Uterus (tissue), 2 donors: ENCODE results near the gene RAD9B.

Experiments used
- POLR2A ChIP-seq, 2 donors: fragments of 450-650 bp; IDR thresholded peaks; one replicate each; pipeline ENCODE4 v1.6.1; 2016; ENCODE audit warnings: antibody characterized with exemption in 2 of 2, mild to moderate bottlenecking in 1 of 2, moderate library complexity in 1 of 2
- TF ChIP-seq, protein P1 (sequence below), 4 experiments: fragments of 200-600 bp in 2 of 4; fragments of 450-650 bp in 2 of 4; sonication (generic) in 2 of 4; IDR thresholded peaks; one replicate each; pipeline ENCODE4 v1.5.1; 2016 to 2019; ENCODE audit warnings: antibody characterized with exemption in 4 of 4, mild to moderate bottlenecking in 2 of 4, moderate library complexity in 1 of 4

DNA sequence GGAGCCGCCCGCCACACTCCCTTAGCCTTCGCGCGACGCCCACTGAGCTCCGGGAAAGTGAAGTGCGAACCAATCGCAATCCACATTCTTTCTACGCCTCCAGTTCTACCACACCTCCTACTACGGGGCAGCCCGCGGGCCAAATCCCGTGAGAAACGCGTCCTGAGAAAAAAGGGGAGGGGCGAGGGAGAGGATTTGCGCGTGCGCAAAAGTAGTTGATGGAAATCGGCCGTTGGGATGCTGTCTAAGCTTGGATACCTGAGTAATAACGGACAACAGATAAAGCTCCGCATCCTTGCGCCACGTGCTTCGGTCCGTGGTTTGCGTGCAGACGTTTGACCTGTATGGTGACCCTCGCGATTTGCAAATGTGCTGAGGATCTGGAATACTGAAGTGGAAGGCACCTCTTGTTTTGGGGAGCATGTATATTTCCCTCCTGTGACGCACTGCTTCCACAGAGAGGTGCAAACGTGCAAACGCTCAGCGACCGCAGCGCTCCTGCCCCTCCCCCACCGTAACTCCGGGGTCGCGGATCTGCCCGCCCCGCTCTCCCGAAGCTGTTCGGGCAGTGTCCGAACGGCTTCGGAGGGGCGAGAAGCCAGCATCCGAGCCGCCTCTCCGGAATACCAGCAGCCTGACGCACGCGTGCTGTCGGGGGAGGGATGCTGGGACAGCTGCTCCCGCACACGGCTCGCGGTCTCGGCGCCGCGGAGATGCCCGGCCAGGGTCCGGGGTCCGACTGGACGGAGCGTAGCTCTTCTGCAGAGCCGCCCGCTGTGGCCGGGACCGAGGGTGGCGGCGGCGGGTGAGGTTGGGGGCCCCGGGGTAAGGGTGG is 33.7 kb upstream of the RAD9B start, which contains the start of the genes FAM216A and GPN3:
- TF ChIP-seq, protein P1, sequence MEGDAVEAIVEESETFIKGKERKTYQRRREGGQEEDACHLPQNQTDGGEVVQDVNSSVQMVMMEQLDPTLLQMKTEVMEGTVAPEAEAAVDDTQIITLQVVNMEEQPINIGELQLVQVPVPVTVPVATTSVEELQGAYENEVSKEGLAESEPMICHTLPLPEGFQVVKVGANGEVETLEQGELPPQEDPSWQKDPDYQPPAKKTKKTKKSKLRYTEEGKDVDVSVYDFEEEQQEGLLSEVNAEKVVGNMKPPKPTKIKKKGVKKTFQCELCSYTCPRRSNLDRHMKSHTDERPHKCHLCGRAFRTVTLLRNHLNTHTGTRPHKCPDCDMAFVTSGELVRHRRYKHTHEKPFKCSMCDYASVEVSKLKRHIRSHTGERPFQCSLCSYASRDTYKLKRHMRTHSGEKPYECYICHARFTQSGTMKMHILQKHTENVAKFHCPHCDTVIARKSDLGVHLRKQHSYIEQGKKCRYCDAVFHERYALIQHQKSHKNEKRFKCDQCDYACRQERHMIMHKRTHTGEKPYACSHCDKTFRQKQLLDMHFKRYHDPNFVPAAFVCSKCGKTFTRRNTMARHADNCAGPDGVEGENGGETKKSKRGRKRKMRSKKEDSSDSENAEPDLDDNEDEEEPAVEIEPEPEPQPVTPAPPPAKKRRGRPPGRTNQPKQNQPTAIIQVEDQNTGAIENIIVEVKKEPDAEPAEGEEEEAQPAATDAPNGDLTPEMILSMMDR (IDR thresholded peaks at IDR 0.05): peak in 2 of 4 experiments; percentile 5 to 35
- peak; percentile 62 to 86 for TF ChIP-seq POLR2A (IDR thresholded peaks at IDR 0.05)
